Lung (tissue), 12 donors: Measurements from ENCODE around the gene ATP11A. TPM values are rescaled to one million over a fixed set of nuclear protein-coding genes. Genes with fewer than 3 reads are reported as not detected.

Source experiments
- ATAC-seq: fragments of 200-7000 bp; cut with Tn5 transposase; one replicate; pipeline ENCODE4 v1.9.1; 2020; ENCODE audit warnings: moderate number of reproducible peaks; ENCODE audit not compliant: insufficient read depth, low FRiP score
- DNase-seq, 3 donors: peaks; one replicate each; pipeline ENCODE4 v3.0.0-alpha.2; 2013 to 2017
- H3K27ac ChIP-seq, 2 donors: one replicate each; pipeline ENCODE4 v1.5.1; 2013; ENCODE audit warnings: mild to moderate bottlenecking in 2 of 2, moderate library complexity in 2 of 2, control low read depth in 1 of 2, inconsistent platforms in 1 of 2, low read depth in 1 of 2, low read length in 1 of 2
- H3K27me3 ChIP-seq, 3 donors: one replicate each; pipeline ENCODE4 v1.5.1; 2013; ENCODE audit warnings: low read length in 2 of 3; ENCODE audit not compliant: control insufficient read depth in 3 of 3, insufficient read depth in 3 of 3
- H3K36me3 ChIP-seq, 4 donors: one replicate each; pipeline ENCODE4 v1.5.1; 2013; ENCODE audit warnings: low read length in 4 of 4, mild to moderate bottlenecking in 1 of 4, moderate library complexity in 1 of 4; ENCODE audit not compliant: control insufficient read depth in 4 of 4, insufficient read depth in 4 of 4
- H3K4me1 ChIP-seq, 5 donors: one replicate each; pipeline ENCODE4 v1.5.1; 2013; ENCODE audit warnings: low read length in 5 of 5, mild to moderate bottlenecking in 2 of 5, moderate library complexity in 1 of 5; ENCODE audit not compliant: control insufficient read depth in 5 of 5, insufficient read depth in 5 of 5
- H3K4me3 ChIP-seq: one replicate; pipeline ENCODE4 v1.5.1; 2013; ENCODE audit warnings: mild to moderate bottlenecking, control low read depth, moderate library complexity
- H3K9ac ChIP-seq, 2 donors: one replicate each; pipeline ENCODE4 v1.5.1; 2013; ENCODE audit warnings: low read length in 2 of 2, control low read depth in 1 of 2; ENCODE audit not compliant: insufficient read depth in 1 of 2
- H3K9me3 ChIP-seq, 4 donors: one replicate each; pipeline ENCODE4 v1.5.1; 2013; ENCODE audit warnings: low read length in 3 of 4, mild to moderate bottlenecking in 1 of 4, moderate library complexity in 1 of 4; ENCODE audit not compliant: control insufficient read depth in 4 of 4, insufficient read depth in 3 of 4
- WGBS, 2 donors: extraction: QIAGEN DNeasy Blood & Tissue Kit; methylation state at CpG; one replicate each; pipeline ENCODE4 v1.1.7; 2013; 5-methylcytosine and 5-hydroxymethylcytosine counted together
- polyA plus RNA-seq, 2 donors: library from polyadenylated mRNA; stranded (reverse); fragments of 200-250 nt; gene quantifications; one replicate each; pipeline ENCODE4 v1.2.1, GENCODE V29; 2013
- total RNA-seq, 2 donors: library from RNA; depleted of rRNA in 1 of 2; stranded (reverse); fragments of >200 nt in 1 of 2; gene quantifications; one replicate each; pipeline ENCODE4 v1.2.1, GENCODE V29; 2014 to 2021
- TF ChIP-seq, protein P1 (sequence below): IDR thresholded peaks from 2 replicates; pipeline ENCODE4 v1.5.1; 2012; ENCODE audit warnings: mild to moderate bottlenecking; ENCODE audit errors: control extremely low read depth, extremely low read depth
- donor health status: control.
- donor health status: control.
- donor health status: Bipolar disorder and iron deficiency.
- donor health status: healthy.
- donor health status: DM: yes; HTN: yes; CAD: no.

ATP11A gene
- total and polyA plus RNA-seq, 4 donors = 46.3 to 317 (median 162) TPM

DNA sequence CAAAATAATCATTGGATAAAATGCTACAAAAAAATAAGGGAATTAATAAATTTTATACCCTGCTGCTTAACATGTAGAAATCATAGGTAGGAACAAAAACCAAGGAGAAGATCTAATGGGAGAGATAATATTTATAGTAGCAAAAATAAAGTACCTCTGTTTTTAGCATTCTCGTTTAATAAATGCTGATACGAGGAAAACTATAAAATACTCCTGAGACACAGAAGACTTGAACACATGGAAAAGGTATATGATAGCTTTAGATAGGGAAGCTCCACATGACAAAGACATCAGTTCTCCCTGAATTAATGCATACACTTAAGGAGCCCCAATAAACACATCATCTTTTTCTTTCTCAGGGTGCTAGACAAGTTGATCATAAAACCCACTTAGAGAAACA lies 234.5 kb downstream of the ATP11A start:
- DNase-seq (no peak), ATAC-seq (no peak)
- Histone ChIP-seq H3K4me3 (no peak overlapping the region), H3K36me3 (no peaks in the 10 kb centered on the region), H3K9ac (no peak overlapping the region), H3K4me1 (peaks cover 0 to 13% (median 9%) of the 10 kb centered on the region in 5 donors), H3K27ac (no peak overlapping the region), H3K9me3 (peaks cover 0 to 4% (median 1%) of the 10 kb centered on the region in 4 donors), H3K27me3 (no peaks in the 10 kb centered on the region)
- WGBS, 2 donors = 91 to 94% methylated on average over 2 of the region's 2 CpGs
- TF ChIP-seq, protein P1, sequence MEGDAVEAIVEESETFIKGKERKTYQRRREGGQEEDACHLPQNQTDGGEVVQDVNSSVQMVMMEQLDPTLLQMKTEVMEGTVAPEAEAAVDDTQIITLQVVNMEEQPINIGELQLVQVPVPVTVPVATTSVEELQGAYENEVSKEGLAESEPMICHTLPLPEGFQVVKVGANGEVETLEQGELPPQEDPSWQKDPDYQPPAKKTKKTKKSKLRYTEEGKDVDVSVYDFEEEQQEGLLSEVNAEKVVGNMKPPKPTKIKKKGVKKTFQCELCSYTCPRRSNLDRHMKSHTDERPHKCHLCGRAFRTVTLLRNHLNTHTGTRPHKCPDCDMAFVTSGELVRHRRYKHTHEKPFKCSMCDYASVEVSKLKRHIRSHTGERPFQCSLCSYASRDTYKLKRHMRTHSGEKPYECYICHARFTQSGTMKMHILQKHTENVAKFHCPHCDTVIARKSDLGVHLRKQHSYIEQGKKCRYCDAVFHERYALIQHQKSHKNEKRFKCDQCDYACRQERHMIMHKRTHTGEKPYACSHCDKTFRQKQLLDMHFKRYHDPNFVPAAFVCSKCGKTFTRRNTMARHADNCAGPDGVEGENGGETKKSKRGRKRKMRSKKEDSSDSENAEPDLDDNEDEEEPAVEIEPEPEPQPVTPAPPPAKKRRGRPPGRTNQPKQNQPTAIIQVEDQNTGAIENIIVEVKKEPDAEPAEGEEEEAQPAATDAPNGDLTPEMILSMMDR = no peak

DNA sequence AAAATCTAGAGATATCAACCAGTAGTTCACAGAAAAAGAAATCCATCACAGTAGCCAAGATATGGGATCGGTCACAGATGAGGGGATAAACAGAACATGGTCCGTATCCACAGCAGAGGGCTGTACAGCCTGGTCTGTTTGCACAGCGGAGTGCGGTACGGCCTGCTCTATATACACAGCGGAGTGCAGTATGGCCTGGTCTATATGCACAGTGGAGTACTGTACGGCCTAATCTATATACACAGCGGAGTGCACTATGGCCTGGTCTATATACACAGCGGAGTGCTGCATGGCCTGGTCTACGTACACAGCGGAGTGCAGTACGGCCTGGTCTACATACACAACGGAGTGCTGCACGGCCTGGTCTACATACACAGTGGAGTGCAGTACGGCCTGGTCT lies 236.2 kb downstream of the ATP11A start:
- 98% methylated on average over 15 of the region's 15 CpGs for WGBS, 2 donors

DNA sequence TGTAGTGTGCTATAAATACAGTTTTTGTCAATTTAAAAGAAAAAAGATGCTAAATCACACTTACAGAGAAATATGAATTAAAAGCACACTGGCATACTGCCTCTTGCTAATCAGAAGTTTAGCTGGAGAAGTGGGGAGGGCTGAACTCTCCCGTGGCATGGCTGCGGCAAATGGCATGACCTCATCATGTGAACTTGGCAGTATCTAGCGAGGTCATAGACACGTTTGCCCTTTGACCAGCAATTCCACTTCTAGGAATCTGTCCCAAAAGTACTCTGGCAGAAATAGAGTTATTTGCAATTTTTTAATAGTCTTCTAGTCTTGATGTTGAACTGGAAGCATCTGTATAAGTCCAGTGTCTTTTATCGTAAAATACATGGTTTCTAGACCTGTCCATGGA lies 237.2 kb downstream of the ATP11A start:
- no peak overlapping the region for H3K4me3 ChIP-seq
- ATAC-seq = no peak
- H3K36me3 ChIP-seq = no peaks in the 10 kb centered on the region
- H3K9me3 ChIP-seq = peaks cover 0 to 4% (median 1%) of the 10 kb centered on the region in 4 donors
- DNase-seq = no peak
- H3K9ac ChIP-seq = no peak overlapping the region
- TF ChIP-seq, protein P1 = no peak
- no peak overlapping the region for H3K27ac ChIP-seq
- peaks cover 0 to 19% (median 9%) of the 10 kb centered on the region in 5 donors for H3K4me1 ChIP-seq
- no peaks in the 10 kb centered on the region for H3K27me3 ChIP-seq
- 90 to 91% methylated on average over 5 of the region's 5 CpGs for WGBS, 2 donors

More for the DNA sequence above, 236.2 kb downstream of the ATP11A start:
- Histone ChIP-seq H3K27ac (no peak overlapping the region), H3K4me3 (no peak overlapping the region), H3K9ac (no peak overlapping the region), H3K27me3 (no peaks in the 10 kb centered on the region), H3K4me1 (peaks cover 0 to 19% (median 9%) of the 10 kb centered on the region in 5 donors), H3K36me3 (no peaks in the 10 kb centered on the region), H3K9me3 (peaks cover 0 to 4% (median 1%) of the 10 kb centered on the region in 4 donors)
- TF ChIP-seq, protein P1 = no peak
- ATAC-seq (no peak), DNase-seq (no peak)
